Ovary (tissue), 9 donors: ENCODE data around the gene NPAS3. TPM values are rescaled to one million over a fixed set of nuclear protein-coding genes. Genes with fewer than 3 reads are reported as not detected.

Experiments used
- DNase-seq, 5 donors: peaks; one replicate each; pipeline ENCODE4 v3.0.0-alpha.2; 2019 to 2020
- H3K27ac ChIP-seq, 2 donors: fragments of 200-600 bp; one replicate each; pipeline versions ENCODE4 v1.5.1 to v1.8.0; 2019 to 2022
- H3K27me3 ChIP-seq: fragments of 200-600 bp; one replicate; pipeline ENCODE4 v1.8.0; 2022
- H3K36me3 ChIP-seq: fragments of 200-600 bp; sonication (generic); one replicate; pipeline ENCODE4 v1.5.1; 2019
- H3K4me1 ChIP-seq: one replicate; pipeline ENCODE4 v1.8.1; 2013; ENCODE audit warnings: mild to moderate bottlenecking, moderate library complexity; ENCODE audit not compliant: insufficient read depth
- H3K4me3 ChIP-seq: fragments of 200-600 bp; sonication (generic); one replicate; pipeline ENCODE4 v1.5.1; 2017
- H3K9me3 ChIP-seq, 2 donors: fragments of 200-600 bp in 1 of 2; sonication (generic) in 1 of 2; one replicate each; pipeline versions ENCODE4 v1.5.1 to v1.8.1; 2013 to 2019; ENCODE audit warnings: mild to moderate bottlenecking in 1 of 2, moderate library complexity in 1 of 2
- CTCF ChIP-seq, 3 donors: fragments of 450-650 bp in 2 of 3; fragments of 200-600 bp in 1 of 3; IDR thresholded peaks; one replicate each; pipeline versions ENCODE4 v1.5.1 to v1.8.0; 2016 to 2022; ENCODE audit warnings: antibody characterized with exemption in 3 of 3, mild to moderate bottlenecking in 1 of 3
- EP300 ChIP-seq: sonication (generic); formaldehyde crosslinking; IDR thresholded peaks from one replicate; pipeline ENCODE4 v1.6.1; 2017; ENCODE audit warnings: antibody characterized with exemption
- POLR2A ChIP-seq: fragments of 450-650 bp; IDR thresholded peaks from one replicate; pipeline ENCODE4 v1.6.1; 2017; ENCODE audit warnings: antibody characterized with exemption, mild to moderate bottlenecking, moderate library complexity
- WGBS, 3 donors: extraction: QIAGEN DNeasy Blood & Tissue Kit in 1 of 3; methylation state at CpG; one replicate each; pipeline versions ENCODE4 v1.1.5 to v1.1.7; 2013 to 2017; 5-methylcytosine and 5-hydroxymethylcytosine counted together
- intact Hi-C, 4 donors: fragments of 100-400 bp; cut with DNase I; formaldehyde crosslinking; loops; one replicate each; pipeline versions ENCODE4 v1.11.0 to v1.15.1; 2022 to 2023
- polyA plus RNA-seq, 2 donors: library from polyadenylated mRNA; stranded (reverse); fragments of 200-250 nt in 1 of 2; fragments of 350-450 nt in 1 of 2; fragmentation: Illumina TruSeq in 1 of 2; extraction: RNeasy Lipid Tissue Mini Kit (QIAGEN cat#74804) in 1 of 2; gene quantifications; one replicate each; pipeline ENCODE4 v1.2.3, GENCODE V29; 2013 to 2014
- total RNA-seq, 7 donors: library from RNA; depleted of rRNA in 2 of 7; stranded (reverse); fragments of >200 nt in 2 of 7; fragmentation: NEBNext Ultra II Directional in 3 of 7; extraction: Animal tissue kit (Norgen Biotek cat#: 25700) in 3 of 7; gene quantifications; one replicate each; pipeline versions ENCODE4 v1.1.0 to v1.2.4, GENCODE V29; 2016 to 2023
- donor health status: DM: no; HTN: no; CAD: no; lungs with moderate emphysema.
- donor health status: DM: no; HTN: no; CAD: no.
- donor health status: Bipolar disorder and iron deficiency.
- donor health status: DM: yes; HTN: yes; CAD: no.
- donor health status: DM: no; HTN: no; CAD: no.
- donor health status: DM: yes; HTN: yes; CAD: no.

NPAS3 gene
- total and polyA plus RNA-seq, 9 donors: 1.9 to 15.4 (median 11.4) TPM

- Histone ChIP-seq H3K27ac (no peak overlapping the region), H3K4me3 (no peak overlapping the region), H3K27me3 (no peaks in the 10 kb centered on the region), H3K9me3 (no peaks in the 10 kb centered on the region), H3K4me1 (peaks cover 2% of the 10 kb centered on the region), H3K36me3 (no peaks in the 10 kb centered on the region)
- TF ChIP-seq EP300 (no peak), POLR2A (no peak), CTCF (IDR thresholded peaks at IDR 0.05) (no peak)
- intact Hi-C loops: no loop called here
- DNase-seq: peak in 3 of 5 donors; percentile 16 to 53 (median 20)
- 17 to 20% (median 19%) methylated on average over 6 of the region's 6 CpGs for WGBS, 3 donors
Measured at GRCh38 chr14:33764876-33765650, 826.4 kb downstream of the NPAS3 start.

GRCh38 chr14:33767586-33768457, 829.1 kb downstream of the NPAS3 start:
- Histone ChIP-seq H3K36me3 (no peaks in the 10 kb centered on the region), H3K27me3 (no peaks in the 10 kb centered on the region), H3K9me3 (no peaks in the 10 kb centered on the region), H3K27ac (no peak overlapping the region), H3K4me1 (peaks cover 2% of the 10 kb centered on the region), H3K4me3 (no peak overlapping the region)
- TF ChIP-seq POLR2A (no peak), CTCF (IDR thresholded peaks at IDR 0.05) (no peak), EP300 (no peak)
- 70 to 73% (median 71%) methylated on average over 7 of the region's 7 CpGs for WGBS, 3 donors
- no peak for DNase-seq
- intact Hi-C loops: no loop called here

GRCh38 chr14:33768458-33768830, 829.8 kb downstream of the NPAS3 start:
- Histone ChIP-seq H3K4me1 (peaks cover 2% of the 10 kb centered on the region), H3K27me3 (no peaks in the 10 kb centered on the region), H3K4me3 (no peak overlapping the region), H3K9me3 (no peaks in the 10 kb centered on the region), H3K36me3 (no peaks in the 10 kb centered on the region), H3K27ac (no peak overlapping the region)
- TF ChIP-seq EP300 (no peak), CTCF (IDR thresholded peaks at IDR 0.05) (no peak), POLR2A (no peak)
- no peak for DNase-seq
- WGBS, 3 donors: 95 to 100% (median 96%) methylated on average over 1 of the region's 1 CpG
- intact Hi-C loops: no loop called here

GRCh38 chr14:33773205-33774030, 834.7 kb downstream of the NPAS3 start:
- no peaks in the 10 kb centered on the region for H3K36me3 ChIP-seq
- H3K4me3 ChIP-seq: no peak overlapping the region
- TF ChIP-seq EP300 (no peak), CTCF (IDR thresholded peaks at IDR 0.05) (no peak), POLR2A (no peak)
- H3K27ac ChIP-seq: no peak overlapping the region
- 90 to 92% (median 92%) methylated on average over 8 of the region's 8 CpGs for WGBS, 3 donors
- no peak for DNase-seq
- H3K4me1 ChIP-seq: no peaks in the 10 kb centered on the region
- intact Hi-C loops: no loop called here
- H3K27me3 ChIP-seq: no peaks in the 10 kb centered on the region
- no peaks in the 10 kb centered on the region for H3K9me3 ChIP-seq
